ENCODE results near the gene SLC25A44. TPM values are rescaled to one million over a fixed set of nuclear protein-coding genes. Genes with fewer than 3 reads are reported as not detected.

SLC25A44 gene
- total RNA-seq, 2 donors from 2014 or later = 15.5 to 18.5 TPM

DNA sequence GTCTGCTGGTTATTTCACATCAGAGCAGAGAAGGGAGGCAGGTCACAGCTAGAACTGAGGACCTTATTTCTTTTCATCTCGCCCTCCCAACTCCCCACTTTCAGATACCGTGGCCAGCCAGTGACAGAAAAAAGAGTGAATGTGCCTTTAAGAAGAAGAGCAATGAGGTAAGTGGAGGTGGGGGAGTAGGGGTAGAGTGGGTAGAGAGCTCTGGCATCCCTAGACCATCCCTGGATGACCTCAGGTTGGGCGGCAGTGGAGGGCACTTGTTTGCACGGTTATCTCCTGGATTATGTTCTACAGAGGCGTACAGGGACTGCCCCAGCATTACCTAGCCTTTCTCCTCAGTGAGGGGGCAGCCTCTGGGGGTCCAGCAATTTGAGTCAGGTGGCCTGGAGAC is 35.9 kb upstream of the SLC25A44 start:
- TF ChIP-seq, protein P1, sequence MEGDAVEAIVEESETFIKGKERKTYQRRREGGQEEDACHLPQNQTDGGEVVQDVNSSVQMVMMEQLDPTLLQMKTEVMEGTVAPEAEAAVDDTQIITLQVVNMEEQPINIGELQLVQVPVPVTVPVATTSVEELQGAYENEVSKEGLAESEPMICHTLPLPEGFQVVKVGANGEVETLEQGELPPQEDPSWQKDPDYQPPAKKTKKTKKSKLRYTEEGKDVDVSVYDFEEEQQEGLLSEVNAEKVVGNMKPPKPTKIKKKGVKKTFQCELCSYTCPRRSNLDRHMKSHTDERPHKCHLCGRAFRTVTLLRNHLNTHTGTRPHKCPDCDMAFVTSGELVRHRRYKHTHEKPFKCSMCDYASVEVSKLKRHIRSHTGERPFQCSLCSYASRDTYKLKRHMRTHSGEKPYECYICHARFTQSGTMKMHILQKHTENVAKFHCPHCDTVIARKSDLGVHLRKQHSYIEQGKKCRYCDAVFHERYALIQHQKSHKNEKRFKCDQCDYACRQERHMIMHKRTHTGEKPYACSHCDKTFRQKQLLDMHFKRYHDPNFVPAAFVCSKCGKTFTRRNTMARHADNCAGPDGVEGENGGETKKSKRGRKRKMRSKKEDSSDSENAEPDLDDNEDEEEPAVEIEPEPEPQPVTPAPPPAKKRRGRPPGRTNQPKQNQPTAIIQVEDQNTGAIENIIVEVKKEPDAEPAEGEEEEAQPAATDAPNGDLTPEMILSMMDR (IDR thresholded peaks at IDR 0.05) = no peak

DNA sequence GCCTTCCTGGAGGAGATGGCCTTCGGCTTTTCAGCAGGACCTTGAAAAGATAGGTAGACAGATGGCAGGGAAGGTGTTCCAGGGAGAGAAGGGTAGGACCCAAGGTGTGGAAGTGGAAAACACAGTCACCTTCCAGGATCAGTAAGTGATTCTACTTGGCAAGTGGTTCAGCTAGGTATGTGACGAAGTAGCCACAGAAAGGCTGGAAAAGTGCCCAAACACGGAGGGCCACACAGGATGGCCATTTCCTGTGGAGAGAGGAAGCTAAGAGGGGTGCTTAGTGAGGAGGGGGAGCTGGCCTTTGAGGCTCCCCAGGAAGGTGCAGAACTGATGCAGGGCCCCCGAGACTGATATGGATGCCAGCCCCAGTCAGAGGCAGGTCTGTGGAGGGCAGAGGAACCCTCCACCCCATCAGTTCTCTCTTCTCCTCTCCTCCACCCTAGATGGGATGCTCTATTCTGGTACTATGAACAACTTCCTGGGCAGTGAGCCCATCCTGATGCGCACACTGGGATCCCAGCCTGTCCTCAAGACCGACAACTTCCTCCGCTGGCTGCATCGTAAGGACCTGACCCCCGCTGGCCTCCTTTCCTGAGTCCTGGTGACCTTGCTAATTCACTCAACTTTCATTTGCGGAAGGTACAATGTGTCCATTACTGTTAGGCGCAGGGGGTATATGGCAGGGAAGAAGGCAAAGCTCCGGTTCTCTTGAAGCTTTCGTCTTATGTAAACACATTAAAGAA is 33.7 kb upstream of the SLC25A44 start:
- peak overlapping the region; percentile 34 to 59 for H3K4me3 ChIP-seq
- no peaks in the 10 kb centered on the region for H3K36me3 ChIP-seq
- H3K4me1 ChIP-seq = peaks cover 0 to 29% of the 10 kb centered on the region in 2 donors
- H3K27ac ChIP-seq = peak overlapping the region; percentile 93 to 95
- H3K9me3 ChIP-seq = no peaks in the 10 kb centered on the region
- no peak for DNase-seq (ENCODE audit: low spot score)
- H3K27me3 ChIP-seq = no peaks in the 10 kb centered on the region
- TF ChIP-seq, protein P1 (IDR thresholded peaks at IDR 0.05) = no peak

More for the DNA sequence above, 35.9 kb upstream of the SLC25A44 start:
- H3K36me3 ChIP-seq = no peaks in the 10 kb centered on the region
- DNase-seq (ENCODE audit: low spot score) = no peak
- peaks cover 0 to 27% of the 10 kb centered on the region in 2 donors for H3K4me1 ChIP-seq
- H3K27ac ChIP-seq = no peak overlapping the region
- no peak overlapping the region for H3K4me3 ChIP-seq
- H3K27me3 ChIP-seq = no peaks in the 10 kb centered on the region
- H3K9me3 ChIP-seq = no peaks in the 10 kb centered on the region

DNA sequence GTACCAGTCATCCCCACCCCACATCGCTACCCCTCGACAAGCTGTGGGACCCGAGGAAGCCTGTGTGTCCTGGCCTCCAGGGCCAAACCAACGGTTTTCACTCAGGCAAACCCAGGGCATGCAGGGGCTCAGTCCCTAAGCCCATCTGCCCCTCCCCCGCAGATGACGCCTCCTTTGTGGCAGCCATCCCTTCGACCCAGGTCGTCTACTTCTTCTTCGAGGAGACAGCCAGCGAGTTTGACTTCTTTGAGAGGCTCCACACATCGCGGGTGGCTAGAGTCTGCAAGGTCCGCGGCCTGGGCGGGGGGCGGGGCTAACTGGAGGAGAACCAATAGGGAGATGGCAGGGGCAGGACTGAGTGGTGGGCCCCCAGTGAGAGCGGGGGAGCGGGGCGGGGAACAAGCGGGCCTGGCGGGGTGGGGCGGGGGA is 33.1 kb upstream of the SLC25A44 start:
- TF ChIP-seq, protein P1 (IDR thresholded peaks at IDR 0.05) = no peak
- DNase-seq (ENCODE audit: low spot score) = peak; percentile 94
- Histone ChIP-seq H3K36me3 (no peaks in the 10 kb centered on the region), H3K9me3 (no peaks in the 10 kb centered on the region), H3K4me1 (peaks cover 0 to 29% of the 10 kb centered on the region in 2 donors), H3K4me3 (peak overlapping the region; percentile 34 to 59), H3K27me3 (no peaks in the 10 kb centered on the region), H3K27ac (peak overlapping the region; percentile 93 to 95)

DNA sequence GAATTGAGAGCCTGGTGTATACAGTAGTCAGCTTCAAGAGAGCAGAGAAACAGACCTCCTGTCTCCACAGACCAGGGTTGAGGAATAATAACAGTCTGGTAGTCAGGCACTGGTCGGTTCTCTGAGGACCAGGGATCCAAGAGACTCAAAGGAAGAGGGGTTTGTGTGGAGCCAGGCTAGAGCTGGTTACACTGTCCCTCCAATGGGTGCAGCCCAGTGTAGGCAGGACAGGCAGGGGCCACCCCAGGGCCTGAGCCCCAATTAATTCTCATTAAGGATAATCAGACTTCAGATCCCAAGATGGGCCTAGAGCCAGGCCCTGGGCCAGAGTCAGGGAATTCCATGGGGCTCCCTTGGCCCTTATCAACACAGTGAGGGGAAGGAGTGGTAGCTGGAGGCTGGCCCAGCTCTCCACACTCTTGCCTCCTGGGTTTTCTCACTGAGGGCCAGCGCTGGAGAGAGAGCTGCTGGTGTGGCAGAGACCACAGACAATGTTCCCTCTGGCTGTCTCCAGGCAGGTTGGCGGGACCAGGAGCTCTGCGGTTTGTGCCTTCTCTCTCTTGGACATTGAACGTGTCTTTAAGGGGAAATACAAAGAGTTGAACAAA is 31.4 kb upstream of the SLC25A44 start:
- TF ChIP-seq, protein P1 (IDR thresholded peaks at IDR 0.05) = no peak
- H3K4me3 ChIP-seq = no peak overlapping the region
- DNase-seq (ENCODE audit: low spot score) = no peak
- H3K27me3 ChIP-seq = no peaks in the 10 kb centered on the region
- peaks cover 0 to 29% of the 10 kb centered on the region in 2 donors for H3K4me1 ChIP-seq
- peak overlapping the region; percentile 93 to 95 for H3K27ac ChIP-seq
- H3K36me3 ChIP-seq = no peaks in the 10 kb centered on the region
- H3K9me3 ChIP-seq = no peaks in the 10 kb centered on the region

DNA sequence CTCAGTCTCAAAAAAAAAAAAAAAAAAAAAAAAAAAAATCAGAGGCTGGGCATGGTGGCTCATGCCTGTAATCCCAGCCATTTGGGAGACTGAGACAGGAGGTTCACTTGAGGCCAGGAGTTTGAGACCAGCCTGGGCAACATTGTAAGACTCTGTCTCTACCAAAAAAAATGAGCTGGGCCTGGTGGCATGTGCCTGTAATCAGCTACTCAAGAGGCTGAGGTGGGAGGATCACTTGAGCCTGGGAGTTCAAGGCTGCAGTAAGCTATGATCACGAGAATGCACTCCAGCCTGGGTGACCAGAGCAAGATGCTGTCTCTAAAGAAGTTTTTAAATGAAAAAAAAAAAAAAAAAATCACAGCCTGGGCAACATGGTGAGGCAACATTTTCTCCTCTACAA is 30.2 kb upstream of the SLC25A44 start:
- Histone ChIP-seq H3K27me3 (no peaks in the 10 kb centered on the region), H3K4me3 (no peak overlapping the region), H3K4me1 (peaks cover 0 to 29% of the 10 kb centered on the region in 2 donors), H3K36me3 (no peaks in the 10 kb centered on the region), H3K9me3 (no peaks in the 10 kb centered on the region), H3K27ac (no peak overlapping the region)
- TF ChIP-seq, protein P1 (IDR thresholded peaks at IDR 0.05) = no peak
- DNase-seq (ENCODE audit: low spot score) = no peak

Data from right atrium auricular region (tissue), 2 donors.